NK-92 treated with Interleukin-12 subunit alpha and Interleukin-12 subunit beta, amount 100 ng/mL, for 24 hours (cell line): ENCODE results near the gene APOBEC3H.

Source experiments
- DNase-seq: peaks from one replicate; lab custom pipeline; 2025; lab: John Stamatoyannopoulos, UW

APOBEC3H gene

DNA sequence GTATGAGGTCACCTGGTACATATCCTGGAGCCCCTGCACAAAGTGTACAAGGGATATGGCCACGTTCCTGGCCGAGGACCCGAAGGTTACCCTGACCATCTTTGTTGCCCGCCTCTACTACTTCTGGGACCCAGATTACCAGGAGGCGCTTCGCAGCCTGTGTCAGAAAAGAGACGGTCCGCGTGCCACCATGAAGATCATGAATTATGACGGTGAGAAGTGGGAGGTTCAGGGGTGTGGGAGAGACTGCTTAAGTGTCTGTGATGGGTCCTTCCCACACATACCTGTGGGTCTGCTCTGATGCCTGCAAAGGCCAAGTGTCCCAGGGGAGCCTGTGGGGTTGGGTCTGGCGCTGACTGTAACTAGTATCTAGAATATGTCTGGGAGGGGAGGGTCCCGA is 16.0 kb upstream of the APOBEC3H start:
- no peak for DNase-seq

GRCh38 chr22:39081598-39081997 is 15.4 kb upstream of the APOBEC3H start:
- DNase-seq = no peak

DNA sequence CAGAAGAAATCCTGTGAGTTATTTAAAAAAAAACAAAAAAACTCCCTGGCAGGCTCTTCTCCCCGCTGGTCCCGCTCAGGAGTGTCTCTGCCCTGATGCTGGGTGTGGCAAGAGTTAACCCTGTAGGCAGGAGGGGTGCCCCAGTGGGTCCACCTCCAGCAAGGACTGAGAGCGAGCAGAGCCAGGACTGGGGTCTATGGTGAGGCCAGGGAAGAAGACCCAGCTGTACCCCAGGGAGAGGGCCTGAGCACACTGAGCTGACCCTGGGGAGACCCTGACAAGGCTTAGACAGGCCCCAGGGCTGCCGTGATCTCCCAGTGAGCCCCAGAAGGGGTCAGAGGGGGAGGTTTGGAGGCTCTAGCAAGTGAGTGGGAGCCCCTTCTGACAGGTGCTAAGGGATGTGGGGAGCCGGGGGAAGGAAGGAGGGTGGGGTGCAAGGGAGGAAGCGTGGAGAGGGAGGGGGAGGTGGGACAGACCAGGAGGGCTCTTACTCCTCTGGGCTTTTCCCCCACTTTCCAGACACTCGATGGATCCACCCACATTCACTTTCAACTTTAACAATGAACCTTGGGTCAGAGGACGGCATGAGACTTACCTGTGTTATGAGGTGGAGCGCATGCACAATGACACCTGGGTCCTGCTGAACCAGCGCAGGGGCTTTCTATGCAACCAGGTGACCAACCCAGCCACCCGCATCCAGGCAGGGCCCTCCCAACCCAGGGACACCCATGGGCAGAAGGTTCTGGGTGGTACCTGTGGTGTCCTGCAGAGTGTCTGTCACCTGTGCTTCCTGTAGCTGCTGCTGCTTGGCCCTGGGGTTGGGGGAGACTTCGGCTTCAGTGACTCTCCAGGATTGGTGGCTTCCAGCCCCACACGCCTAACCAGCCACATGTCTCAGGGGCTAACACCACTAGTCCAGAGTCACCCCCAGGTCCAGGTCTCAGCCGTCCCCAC is 13.6 kb upstream of the APOBEC3H start:
- no peak for DNase-seq

- no peak for DNase-seq
Measured at GRCh38 chr22:39084666-39085065, 12.4 kb upstream of the APOBEC3H start.

DNA sequence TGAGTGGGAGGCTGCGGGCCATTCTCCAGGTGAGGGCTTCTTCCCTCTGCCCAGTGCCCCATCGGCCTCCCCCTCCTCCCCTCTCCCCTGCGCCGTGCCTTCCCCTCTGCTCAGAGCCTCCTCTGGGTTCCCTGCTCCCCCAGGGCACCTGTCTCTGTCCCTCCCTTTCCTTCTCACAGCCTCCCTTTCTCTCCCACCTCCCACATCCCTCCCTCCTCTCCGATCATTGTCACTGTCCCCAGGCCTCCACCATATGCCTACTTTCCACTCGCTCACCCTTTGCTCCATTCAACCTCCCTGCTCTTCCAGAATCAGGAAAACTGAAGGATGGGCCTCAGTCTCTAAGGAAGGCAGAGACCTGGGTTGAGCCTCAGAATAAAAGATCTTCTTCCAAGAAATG is 9.9 kb upstream of the APOBEC3H start:
- no peak for DNase-seq

- no peak for DNase-seq
Measured at GRCh38 chr22:39087881-39088684, 9.0 kb upstream of the APOBEC3H start.

DNA sequence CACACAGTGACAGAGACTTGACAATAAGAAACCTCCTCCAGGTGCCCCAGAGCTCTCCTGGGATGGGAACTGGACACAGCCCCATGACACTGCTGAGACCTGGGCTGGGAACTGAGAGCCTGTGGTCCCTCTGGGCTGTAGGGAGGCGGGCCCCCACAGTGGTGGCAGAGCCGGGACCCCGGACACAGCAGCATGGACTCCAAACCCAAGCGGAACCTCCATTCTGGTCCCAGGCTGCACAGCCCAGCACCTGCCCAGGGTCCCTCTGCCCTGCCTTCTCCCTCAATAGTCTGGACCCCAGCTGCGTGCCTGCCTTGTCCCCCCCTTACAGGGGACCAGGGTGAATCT is 8.4 kb upstream of the APOBEC3H start:
- DNase-seq = no peak

GRCh38 chr22:39089928-39090327 is 7.1 kb upstream of the APOBEC3H start:
- peak; percentile 49 for DNase-seq

GRCh38 chr22:39090426-39091064 is 6.5 kb upstream of the APOBEC3H start:
- DNase-seq = peak; percentile 97

GRCh38 chr22:39091126-39092081 is 5.6 kb upstream of the APOBEC3H start:
- DNase-seq = peak; percentile 61

- peak; percentile 40 for DNase-seq
Measured at GRCh38 chr22:39092111-39092862, 4.8 kb upstream of the APOBEC3H start.

DNA sequence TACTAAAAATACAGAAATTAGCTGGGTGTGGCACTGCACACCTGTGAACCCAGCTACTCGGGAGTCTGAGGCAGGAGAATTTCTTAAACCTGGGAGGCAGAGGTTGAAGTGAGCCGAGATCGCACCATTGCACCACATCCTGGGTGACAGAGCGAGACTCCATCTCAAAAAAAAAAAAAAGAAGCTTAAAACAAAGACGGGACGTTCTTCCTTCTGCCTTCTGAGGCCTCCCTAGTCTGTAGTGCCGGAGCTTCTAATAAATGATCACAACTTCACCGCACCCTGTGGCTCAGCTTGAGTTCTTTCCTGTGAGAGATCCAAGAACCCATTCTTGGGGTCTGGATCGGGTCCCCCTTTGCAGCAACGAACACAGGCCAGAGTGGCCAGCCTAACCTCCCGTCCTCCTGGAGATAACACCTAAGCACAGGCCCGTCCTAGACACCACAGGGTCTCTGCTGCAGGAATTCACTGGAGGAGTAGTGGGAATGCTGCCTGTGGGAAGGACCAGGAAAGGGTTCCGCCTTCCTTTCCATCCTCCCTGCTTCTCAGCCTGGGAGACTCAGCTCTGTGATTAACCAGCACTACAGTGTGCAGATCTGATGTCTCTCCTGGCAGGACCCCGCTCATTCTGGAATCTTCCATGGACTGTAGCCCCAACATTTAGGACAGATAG is 2.2 kb upstream of the APOBEC3H start:
- DNase-seq = no peak

DNA sequence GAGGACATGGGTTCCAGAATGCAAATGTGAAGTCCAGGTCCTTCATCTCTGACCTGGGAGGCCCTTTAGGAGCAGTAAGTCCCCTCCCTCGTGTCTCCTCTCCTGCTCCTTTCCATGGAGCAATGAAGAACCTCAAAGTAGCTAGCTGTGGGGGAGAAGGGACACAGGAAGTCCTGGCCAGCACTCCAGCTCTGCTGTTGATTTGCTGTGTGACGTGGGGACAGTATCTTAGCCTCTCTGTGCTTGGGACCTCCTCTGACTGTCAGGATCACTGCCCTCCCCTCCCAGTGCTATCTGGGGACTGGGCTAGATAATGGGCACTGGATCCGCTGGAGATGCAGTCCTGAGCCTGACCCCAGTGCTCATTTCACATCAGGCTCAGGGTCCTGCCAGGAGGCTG is 1.1 kb upstream of the APOBEC3H start:
- no peak for DNase-seq

GRCh38 chr22:39098026-39098425 is 982 bp downstream of the APOBEC3H start:
- peak; percentile 17 for DNase-seq

DNA sequence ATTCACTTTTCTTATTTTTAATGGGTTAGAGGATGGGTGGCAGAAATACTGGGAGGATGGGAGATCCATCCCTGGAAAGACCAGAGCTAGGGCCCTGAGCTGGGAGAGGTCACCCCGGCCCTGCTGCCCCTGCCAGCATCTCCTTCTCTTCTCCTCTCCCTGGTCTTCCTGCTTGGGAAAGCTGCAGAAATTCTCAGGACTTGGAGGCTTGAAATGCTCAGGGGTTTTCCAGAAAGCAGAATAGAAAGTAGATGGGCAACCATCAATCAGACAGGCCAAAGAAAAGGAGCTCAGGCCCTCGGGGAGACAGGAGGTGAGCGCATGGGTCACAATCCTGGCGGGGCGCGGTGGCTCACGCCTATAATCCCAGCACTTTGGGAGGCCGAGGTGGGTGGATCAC is 1.5 kb downstream of the APOBEC3H start:
- DNase-seq = no peak

GRCh38 chr22:39101226-39101625 is 4.2 kb downstream of the APOBEC3H start:
- no peak for DNase-seq

DNA sequence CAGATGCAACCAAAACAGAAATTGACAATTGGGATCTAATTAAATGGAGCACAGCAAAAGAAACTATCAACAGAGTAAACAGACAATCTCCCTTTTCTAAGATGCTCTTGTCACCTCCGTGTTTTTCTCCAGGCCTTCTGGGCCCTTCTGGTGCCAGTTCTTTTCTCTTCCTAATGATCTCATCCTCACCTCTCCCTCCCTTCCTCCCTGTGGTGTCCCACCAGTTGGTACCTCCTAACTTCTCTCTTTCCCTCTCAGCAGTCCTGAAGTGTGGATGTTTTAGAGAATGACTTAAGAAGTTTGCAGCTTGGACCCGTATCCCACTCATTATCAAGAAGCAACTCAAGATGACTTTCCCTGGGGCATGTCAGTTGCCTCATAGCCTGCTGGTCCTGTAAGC is 6.4 kb downstream of the APOBEC3H start:
- no peak for DNase-seq

DNA sequence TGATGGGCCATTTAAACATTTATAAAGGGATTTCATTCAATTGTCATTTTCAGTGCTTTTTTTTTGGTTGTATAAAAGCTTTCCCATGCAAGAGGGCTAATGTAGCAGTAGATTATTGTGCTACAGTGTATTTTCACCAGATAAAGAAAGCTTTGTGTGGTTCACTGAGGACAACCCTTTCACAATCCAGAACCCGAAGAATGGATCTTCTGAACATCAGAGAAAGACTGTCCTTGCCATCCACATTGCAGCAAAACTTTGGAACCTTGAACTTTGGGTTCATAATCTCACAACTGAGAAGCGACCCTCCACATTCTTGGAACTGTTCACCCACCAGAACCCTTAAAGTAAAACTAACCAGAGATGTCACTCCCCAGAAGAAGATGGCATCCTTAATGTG is 9.3 kb downstream of the APOBEC3H start:
- no peak for DNase-seq

- no peak for DNase-seq
Measured at GRCh38 chr22:39108487-39108886, 11.4 kb downstream of the APOBEC3H start.

- DNase-seq = no peak
Measured at GRCh38 chr22:39109361-39109760, 12.3 kb downstream of the APOBEC3H start.
